Measurements from ENCODE around the gene GNPTAB.

DNA sequence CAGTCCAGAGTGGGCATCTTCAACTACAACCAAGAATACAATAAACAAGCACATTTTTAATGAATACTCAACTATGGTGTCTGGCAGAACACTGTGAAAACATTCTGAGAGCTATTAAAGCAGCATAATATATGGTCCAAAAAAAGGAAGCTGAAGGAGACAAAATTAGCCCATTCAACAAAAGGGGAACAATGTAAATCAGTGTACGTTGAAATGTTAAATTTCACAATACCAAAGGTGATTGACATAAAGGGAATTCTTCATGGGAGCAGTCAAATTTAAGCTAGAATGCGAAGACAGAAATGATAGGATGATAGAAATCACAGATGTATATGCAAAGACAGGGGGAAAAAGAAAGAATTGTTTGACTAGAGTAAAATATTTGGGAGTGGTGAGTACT lies 50.2 kb downstream of the GNPTAB start:
- TF ChIP-seq, protein P1, sequence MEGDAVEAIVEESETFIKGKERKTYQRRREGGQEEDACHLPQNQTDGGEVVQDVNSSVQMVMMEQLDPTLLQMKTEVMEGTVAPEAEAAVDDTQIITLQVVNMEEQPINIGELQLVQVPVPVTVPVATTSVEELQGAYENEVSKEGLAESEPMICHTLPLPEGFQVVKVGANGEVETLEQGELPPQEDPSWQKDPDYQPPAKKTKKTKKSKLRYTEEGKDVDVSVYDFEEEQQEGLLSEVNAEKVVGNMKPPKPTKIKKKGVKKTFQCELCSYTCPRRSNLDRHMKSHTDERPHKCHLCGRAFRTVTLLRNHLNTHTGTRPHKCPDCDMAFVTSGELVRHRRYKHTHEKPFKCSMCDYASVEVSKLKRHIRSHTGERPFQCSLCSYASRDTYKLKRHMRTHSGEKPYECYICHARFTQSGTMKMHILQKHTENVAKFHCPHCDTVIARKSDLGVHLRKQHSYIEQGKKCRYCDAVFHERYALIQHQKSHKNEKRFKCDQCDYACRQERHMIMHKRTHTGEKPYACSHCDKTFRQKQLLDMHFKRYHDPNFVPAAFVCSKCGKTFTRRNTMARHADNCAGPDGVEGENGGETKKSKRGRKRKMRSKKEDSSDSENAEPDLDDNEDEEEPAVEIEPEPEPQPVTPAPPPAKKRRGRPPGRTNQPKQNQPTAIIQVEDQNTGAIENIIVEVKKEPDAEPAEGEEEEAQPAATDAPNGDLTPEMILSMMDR (IDR thresholded peaks at IDR 0.05): no peak
- no peak for TF ChIP-seq POLR2A (IDR thresholded peaks at IDR 0.05)
